SH-SY5Y (cell line): Measurements from ENCODE around the gene SLC25A26.

ENCODE experiments used
- GATA2 ChIP-seq: IDR thresholded peaks from 2 replicates; pipeline ENCODE4 v1.6.1; 2011; ENCODE audit warnings: mild to moderate bottlenecking, low read depth, low read length
- GATA3 ChIP-seq: IDR thresholded peaks from 2 replicates; pipeline ENCODE4 v1.6.1; 2011; ENCODE audit warnings: low read depth, mild to moderate bottlenecking, low read length, moderate library complexity

DNA sequence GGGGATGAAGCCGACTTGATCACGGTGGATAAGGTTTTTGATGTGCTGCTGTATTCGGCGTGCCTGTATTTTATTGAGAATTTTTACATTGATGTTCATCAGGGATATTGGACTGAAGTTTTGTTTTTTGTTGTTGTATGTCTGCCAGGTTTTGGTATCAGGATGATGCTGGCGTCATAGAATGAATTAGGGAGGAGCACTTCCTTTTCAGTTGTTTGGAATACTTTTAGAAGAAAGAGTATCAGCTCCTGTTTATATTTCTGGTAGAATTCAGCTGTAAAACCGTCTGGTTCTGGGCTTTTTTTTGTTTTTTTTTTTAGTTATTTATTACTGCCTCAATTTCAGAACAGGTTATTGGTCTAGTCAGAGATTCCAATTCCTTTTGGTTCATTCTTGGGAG is 93.7 kb downstream of the SLC25A26 start:
- TF ChIP-seq GATA3: no peak
- no peak for TF ChIP-seq GATA2
